Spleen (tissue), 11 donors: ENCODE data around the gene JSRP1. TPM values are rescaled to one million over a fixed set of nuclear protein-coding genes. Genes with fewer than 3 reads are reported as not detected.

Experiments used
- DNase-seq: peaks from one replicate; pipeline ENCODE4 v3.0.0-alpha.2; 2020
- H3K27ac ChIP-seq, 8 donors: fragments of 200-600 bp; sonication (generic) in 7 of 8; 1 replicate in 4 of 8; 2 replicates in 4 of 8; pipeline versions ENCODE4 v1.5.0 to v1.8.0; 2016 to 2021; ENCODE audit warnings: inconsistent platforms in 4 of 8, mild to moderate bottlenecking in 4 of 8, moderate library complexity in 1 of 8
- H3K27me3 ChIP-seq, 7 donors: fragments of 200-600 bp; sonication (generic) in 6 of 7; replicated peaks in 1 of 7; 1 replicate in 4 of 7; 2 replicates in 3 of 7; pipeline versions ENCODE4 v1.5.0 to v1.8.0; 2016 to 2021; ENCODE audit warnings: inconsistent platforms in 3 of 7, mild to moderate bottlenecking in 1 of 7
- H3K36me3 ChIP-seq, 6 donors: fragments of 200-600 bp; sonication (generic) in 5 of 6; 1 replicate in 4 of 6; 2 replicates in 2 of 6; pipeline versions ENCODE4 v1.5.0 to v1.8.0; 2016 to 2021; ENCODE audit warnings: inconsistent platforms in 2 of 6
- H3K4me1 ChIP-seq, 6 donors: fragments of 200-600 bp; sonication (generic) in 5 of 6; 1 replicate in 3 of 6; 2 replicates in 3 of 6; pipeline versions ENCODE4 v1.5.0 to v1.8.0; 2016 to 2021; ENCODE audit warnings: inconsistent platforms in 3 of 6
- H3K4me3 ChIP-seq, 8 donors: fragments of 200-600 bp; sonication (generic) in 7 of 8; 1 replicate in 4 of 8; 2 replicates in 4 of 8; pipeline versions ENCODE4 v1.5.0 to v1.8.0; 2016 to 2021; ENCODE audit warnings: inconsistent platforms in 4 of 8, mild to moderate bottlenecking in 4 of 8, moderate library complexity in 2 of 8
- H3K9me3 ChIP-seq, 8 donors: fragments of 200-600 bp; sonication (generic) in 7 of 8; 1 replicate in 4 of 8; 2 replicates in 4 of 8; pipeline versions ENCODE4 v1.5.0 to v1.8.0; 2016 to 2021; ENCODE audit warnings: inconsistent platforms in 4 of 8
- CTCF ChIP-seq, 11 experiments: fragments of 200-600 bp in 7 of 11; fragments of 450-650 bp in 4 of 11; sonication (generic) in 4 of 11; IDR thresholded peaks in 8 of 11; conservative IDR thresholded peaks in 3 of 11; 1 replicate in 7 of 11; 2 replicates in 4 of 11; pipeline versions ENCODE4 v1.4.0 to v1.8.0; 2016 to 2021; ENCODE audit warnings: antibody characterized with exemption in 11 of 11, inconsistent platforms in 4 of 11, mild to moderate bottlenecking in 1 of 11
- POLR2A ChIP-seq, 3 donors: fragments of 450-650 bp; IDR thresholded peaks; one replicate each; pipeline ENCODE4 v1.5.1; 2017; ENCODE audit warnings: antibody characterized with exemption in 3 of 3, mild to moderate bottlenecking in 1 of 3
- POLR2AphosphoS5 ChIP-seq, 3 donors: sonication (generic); formaldehyde crosslinking; IDR thresholded peaks; one replicate each; pipeline ENCODE4 v1.5.1; 2017; ENCODE audit warnings: antibody characterized with exemption in 3 of 3
- WGBS, 5 donors: extraction: QIAGEN DNeasy Blood & Tissue Kit in 3 of 5; methylation state at CpG; one replicate each; pipeline versions ENCODE4 v1.1.5 to v1.1.7; 2013 to 2018; 5-methylcytosine and 5-hydroxymethylcytosine counted together
- intact Hi-C: fragments of 100-400 bp; cut with DNase I; formaldehyde crosslinking; loops from one replicate; pipeline ENCODE4 v1.15.0; 2023; ENCODE audit warnings: low total_unique reads
- polyA plus RNA-seq, 3 donors: library from polyadenylated mRNA; stranded (reverse); fragments of 200-250 nt; gene quantifications; one replicate each; pipeline ENCODE4 v1.2.1, GENCODE V29; 2013
- total RNA-seq, 7 donors: library from RNA; depleted of rRNA in 3 of 7; stranded (reverse); fragments of >200 nt in 3 of 7; fragmentation: NEBNext Ultra II Directional in 4 of 7; extraction: Animal tissue kit (Norgen Biotek cat#: 25700) in 4 of 7; gene quantifications; one replicate each; pipeline versions ENCODE4 v1.1.0 to v1.2.1, GENCODE V29; 2016 to 2021
- donor health status: healthy with polysubstance abuse.
- donor health status: DM: no; HTN: no; CAD: no; lungs with moderate emphysema.
- donor health status: DM: no; HTN: no; CAD: no.
- donor health status: Bipolar disorder and iron deficiency.
- donor health status: healthy.
- donor health status: DM: no; HTN: no; CAD: no.
- donor health status: DM: yes; HTN: yes; CAD: no.

The JSRP1 gene
- total and polyA plus RNA-seq, 10 donors, result 1.2 to 4.8 (median 3.1) TPM

- no peak for DNase-seq
- 56 to 80% (median 66%) methylated on average over 17 of the region's 17 CpGs for WGBS, 5 donors
- H3K27me3 ChIP-seq, result peaks cover 0 to 53% (median 12%) of the 10 kb centered on the region in 7 donors
- intact Hi-C loops, result no loop called here
- H3K27ac ChIP-seq, result peak overlapping the region in 2 of 8 donors; percentile 32 to 59
- peaks cover 0 to 8% (median 0%) of the 10 kb centered on the region in 6 donors for H3K36me3 ChIP-seq
- H3K9me3 ChIP-seq, result no peaks in the 10 kb centered on the region
- peaks cover 6 to 81% (median 39%) of the 10 kb centered on the region in 6 donors for H3K4me1 ChIP-seq
- no peak overlapping the region for H3K4me3 ChIP-seq
- TF ChIP-seq POLR2AphosphoS5 (IDR thresholded peaks at IDR 0.05), result peak in 1 of 3 donors; percentile 74
- no peak for TF ChIP-seq CTCF (IDR thresholded peaks at IDR 0.05 in 8 of 11, conservative IDR thresholded peaks at IDR 0.05 in 3 of 11)
These were observed 44.3 kb upstream of the JSRP1 start for GRCh38 chr19:2300533-2300932.

GRCh38 chr19:2296141-2296540 lies 39.9 kb upstream of the JSRP1 start:
- no peak overlapping the region for H3K4me3 ChIP-seq

GRCh38 chr19:2294687-2295335 lies 38.6 kb upstream of the JSRP1 start:
- TF ChIP-seq POLR2A (IDR thresholded peaks at IDR 0.05), result no peak
- peak in 2 of 3 donors; percentile 3 to 44 for TF ChIP-seq POLR2AphosphoS5 (IDR thresholded peaks at IDR 0.05)
- TF ChIP-seq CTCF (IDR thresholded peaks at IDR 0.05 in 8 of 11, conservative IDR thresholded peaks at IDR 0.05 in 3 of 11), result no peak
- no peak for DNase-seq
- Histone ChIP-seq H3K36me3 (peaks cover 0 to 53% (median 3%) of the 10 kb centered on the region in 6 donors), H3K27me3 (peaks cover 0 to 56% (median 23%) of the 10 kb centered on the region in 7 donors), H3K27ac (peak overlapping the region in 5 of 8 donors; percentile 20 to 66 (median 59)), H3K4me1 (peaks cover 17 to 92% (median 61%) of the 10 kb centered on the region in 6 donors), H3K9me3 (no peaks in the 10 kb centered on the region), H3K4me3 (peak overlapping the region in 2 of 8 donors; percentile 19 to 21)
- intact Hi-C loops, result no loop called here
- 45 to 60% (median 48%) methylated on average over 26 of the region's 26 CpGs for WGBS, 5 donors

More at GRCh38 chr19:2296141-2296540, 39.9 kb upstream of the JSRP1 start:
- intact Hi-C loops, result no loop called here
- no peak for TF ChIP-seq CTCF (IDR thresholded peaks at IDR 0.05 in 8 of 11, conservative IDR thresholded peaks at IDR 0.05 in 3 of 11)
- peak in 2 of 3 donors; percentile 19 to 65 for TF ChIP-seq POLR2AphosphoS5 (IDR thresholded peaks at IDR 0.05)
- peak; percentile 74 for DNase-seq
- Histone ChIP-seq H3K36me3 (peaks cover 0 to 52% (median 3%) of the 10 kb centered on the region in 6 donors), H3K27me3 (peaks cover 0 to 51% (median 17%) of the 10 kb centered on the region in 7 donors), H3K4me1 (peaks cover 9 to 92% (median 51%) of the 10 kb centered on the region in 6 donors), H3K27ac (no peak overlapping the region), H3K9me3 (no peaks in the 10 kb centered on the region)
- 86 to 92% (median 88%) methylated on average over 15 to 16 of the region's 16 CpGs for WGBS, 5 donors

- peak; percentile 85 for DNase-seq
These were observed 35.1 kb upstream of the JSRP1 start for GRCh38 chr19:2291185-2291751.

More at GRCh38 chr19:2291185-2291751, 35.1 kb upstream of the JSRP1 start:
- peaks cover 21 to 100% (median 82%) of the 10 kb centered on the region in 6 donors for H3K4me1 ChIP-seq
- H3K9me3 ChIP-seq, result no peaks in the 10 kb centered on the region
- peaks cover 0 to 67% (median 34%) of the 10 kb centered on the region in 7 donors for H3K27me3 ChIP-seq
- H3K4me3 ChIP-seq, result peak overlapping the region; percentile 25 to 86 (median 75)
- peaks cover 0 to 52% (median 3%) of the 10 kb centered on the region in 6 donors for H3K36me3 ChIP-seq
- 28 to 67% (median 47%) methylated on average over 32 to 67 of the region's 67 CpGs for WGBS, 5 donors
- intact Hi-C loops, result no loop called here
- TF ChIP-seq POLR2AphosphoS5 (IDR thresholded peaks at IDR 0.05) (no peak), POLR2A (IDR thresholded peaks at IDR 0.05) (no peak), CTCF (IDR thresholded peaks at IDR 0.05 in 8 of 11, conservative IDR thresholded peaks at IDR 0.05 in 3 of 11) (no peak)
- peak overlapping the region in 7 of 8 donors; percentile 91 to 99 (median 93) for H3K27ac ChIP-seq
